ENCODE measurements around the gene LIMK2.
"Not testable (repeated sequence)": the region's sequence is repeated elsewhere in the genome, so short reads cannot be mapped to it uniquely, and the experiment has no call there.

DNA sequence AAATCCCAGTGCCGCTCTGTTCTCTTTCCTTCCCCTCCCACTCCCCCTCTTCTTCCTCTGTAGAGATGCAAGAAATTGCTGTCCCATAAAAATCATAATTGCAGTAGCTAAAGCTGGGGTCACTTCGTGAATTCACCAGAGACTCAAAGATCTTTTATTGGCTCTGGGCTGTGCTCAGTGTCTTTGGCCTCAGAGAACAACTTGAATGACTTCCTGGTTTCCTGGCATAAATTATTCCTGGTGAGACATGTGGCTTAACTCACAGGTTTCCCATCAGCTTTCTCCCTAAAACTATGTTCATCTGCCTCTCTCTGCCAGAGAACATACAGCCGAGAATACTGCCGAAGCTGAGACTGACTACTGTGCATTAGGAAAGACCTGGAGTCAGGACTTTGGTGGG is 7.0 kb upstream of the LIMK2 start:
- TF ChIP-seq, protein P1, sequence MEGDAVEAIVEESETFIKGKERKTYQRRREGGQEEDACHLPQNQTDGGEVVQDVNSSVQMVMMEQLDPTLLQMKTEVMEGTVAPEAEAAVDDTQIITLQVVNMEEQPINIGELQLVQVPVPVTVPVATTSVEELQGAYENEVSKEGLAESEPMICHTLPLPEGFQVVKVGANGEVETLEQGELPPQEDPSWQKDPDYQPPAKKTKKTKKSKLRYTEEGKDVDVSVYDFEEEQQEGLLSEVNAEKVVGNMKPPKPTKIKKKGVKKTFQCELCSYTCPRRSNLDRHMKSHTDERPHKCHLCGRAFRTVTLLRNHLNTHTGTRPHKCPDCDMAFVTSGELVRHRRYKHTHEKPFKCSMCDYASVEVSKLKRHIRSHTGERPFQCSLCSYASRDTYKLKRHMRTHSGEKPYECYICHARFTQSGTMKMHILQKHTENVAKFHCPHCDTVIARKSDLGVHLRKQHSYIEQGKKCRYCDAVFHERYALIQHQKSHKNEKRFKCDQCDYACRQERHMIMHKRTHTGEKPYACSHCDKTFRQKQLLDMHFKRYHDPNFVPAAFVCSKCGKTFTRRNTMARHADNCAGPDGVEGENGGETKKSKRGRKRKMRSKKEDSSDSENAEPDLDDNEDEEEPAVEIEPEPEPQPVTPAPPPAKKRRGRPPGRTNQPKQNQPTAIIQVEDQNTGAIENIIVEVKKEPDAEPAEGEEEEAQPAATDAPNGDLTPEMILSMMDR (IDR thresholded peaks at IDR 0.05; ENCODE audit: low read depth, low read length), result not testable (repeated sequence)
- TF ChIP-seq EZH2phosphoT487 (IDR thresholded peaks at IDR 0.05; ENCODE audit: low read depth), result not testable (repeated sequence)
